ENCODE measurements around the gene CNTNAP5. TPM values are rescaled to one million over a fixed set of nuclear protein-coding genes. Genes with fewer than 3 reads are reported as not detected.

Gene CNTNAP5
- total RNA-seq, 2 donors from 2014 or later, result not detected

DNA sequence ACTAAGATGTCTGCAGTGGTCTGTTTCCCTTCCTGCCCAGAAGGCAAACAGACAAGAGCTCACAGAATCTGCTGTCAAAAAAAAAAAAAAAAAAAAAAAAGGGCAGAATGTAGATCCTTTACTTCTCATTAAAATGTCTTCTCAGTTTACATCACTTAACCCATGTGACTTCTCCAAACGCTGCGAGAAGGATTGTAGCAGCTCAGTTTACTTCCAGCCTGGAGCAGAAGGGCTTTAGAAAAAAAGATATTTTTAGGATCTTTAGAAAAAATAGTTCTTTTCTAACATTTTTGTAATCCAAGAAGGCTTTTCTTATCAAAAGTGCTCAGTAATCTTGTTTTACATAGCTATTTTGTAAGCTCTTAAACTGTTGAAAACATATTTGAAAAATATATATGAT is 425.4 kb downstream of the CNTNAP5 start:
- Histone ChIP-seq H3K4me3 (no peak overlapping the region), H3K9me3 (no peaks in the 10 kb centered on the region), H3K4me1 (ENCODE audit: control insufficient read depth in 1 of 2, low read depth in 2 of 2) (no peaks in the 10 kb centered on the region), H3K27ac (no peak overlapping the region), H3K36me3 (no peaks in the 10 kb centered on the region), H3K27me3 (replicated peaks; ENCODE audit: insufficient read depth) (no peaks in the 10 kb centered on the region)
- DNase-seq (ENCODE audit: low spot score) (no peak), ATAC-seq (ENCODE audit: insufficient number of reproducible peaks, low FRiP score, low read depth) (no peak)
- TF ChIP-seq, protein P1, sequence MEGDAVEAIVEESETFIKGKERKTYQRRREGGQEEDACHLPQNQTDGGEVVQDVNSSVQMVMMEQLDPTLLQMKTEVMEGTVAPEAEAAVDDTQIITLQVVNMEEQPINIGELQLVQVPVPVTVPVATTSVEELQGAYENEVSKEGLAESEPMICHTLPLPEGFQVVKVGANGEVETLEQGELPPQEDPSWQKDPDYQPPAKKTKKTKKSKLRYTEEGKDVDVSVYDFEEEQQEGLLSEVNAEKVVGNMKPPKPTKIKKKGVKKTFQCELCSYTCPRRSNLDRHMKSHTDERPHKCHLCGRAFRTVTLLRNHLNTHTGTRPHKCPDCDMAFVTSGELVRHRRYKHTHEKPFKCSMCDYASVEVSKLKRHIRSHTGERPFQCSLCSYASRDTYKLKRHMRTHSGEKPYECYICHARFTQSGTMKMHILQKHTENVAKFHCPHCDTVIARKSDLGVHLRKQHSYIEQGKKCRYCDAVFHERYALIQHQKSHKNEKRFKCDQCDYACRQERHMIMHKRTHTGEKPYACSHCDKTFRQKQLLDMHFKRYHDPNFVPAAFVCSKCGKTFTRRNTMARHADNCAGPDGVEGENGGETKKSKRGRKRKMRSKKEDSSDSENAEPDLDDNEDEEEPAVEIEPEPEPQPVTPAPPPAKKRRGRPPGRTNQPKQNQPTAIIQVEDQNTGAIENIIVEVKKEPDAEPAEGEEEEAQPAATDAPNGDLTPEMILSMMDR (IDR thresholded peaks at IDR 0.05), result no peak

DNA sequence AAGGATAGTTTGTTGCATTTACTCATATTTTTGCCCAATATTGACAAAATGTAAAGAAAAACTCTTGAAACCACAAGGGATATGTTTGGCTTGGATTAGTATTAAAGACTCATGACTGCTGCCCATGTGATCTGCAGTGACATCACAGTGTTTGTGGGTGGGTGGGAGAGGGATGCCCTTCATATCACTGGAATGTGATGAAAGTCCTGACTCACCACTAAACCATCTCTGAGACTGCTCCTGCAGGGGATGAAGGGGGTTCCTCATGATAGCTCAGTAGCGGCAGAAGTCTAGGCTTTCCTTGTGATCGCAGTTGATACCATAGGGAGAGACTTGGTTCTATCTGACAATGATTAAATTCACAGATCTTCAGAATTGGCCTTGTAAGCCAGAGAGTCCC is 451.2 kb downstream of the CNTNAP5 start:
- no peak overlapping the region for H3K4me3 ChIP-seq
- TF ChIP-seq, protein P1 (IDR thresholded peaks at IDR 0.05), result no peak
- no peak for DNase-seq (ENCODE audit: low spot score)
- H3K27me3 ChIP-seq (replicated peaks; ENCODE audit: insufficient read depth), result no peaks in the 10 kb centered on the region
- no peaks in the 10 kb centered on the region for H3K4me1 ChIP-seq (ENCODE audit: control insufficient read depth in 1 of 2, low read depth in 2 of 2)
- H3K36me3 ChIP-seq, result no peaks in the 10 kb centered on the region
- no peaks in the 10 kb centered on the region for H3K9me3 ChIP-seq
- no peak overlapping the region for H3K27ac ChIP-seq
- no peak for ATAC-seq (ENCODE audit: insufficient number of reproducible peaks, low FRiP score, low read depth)

DNA sequence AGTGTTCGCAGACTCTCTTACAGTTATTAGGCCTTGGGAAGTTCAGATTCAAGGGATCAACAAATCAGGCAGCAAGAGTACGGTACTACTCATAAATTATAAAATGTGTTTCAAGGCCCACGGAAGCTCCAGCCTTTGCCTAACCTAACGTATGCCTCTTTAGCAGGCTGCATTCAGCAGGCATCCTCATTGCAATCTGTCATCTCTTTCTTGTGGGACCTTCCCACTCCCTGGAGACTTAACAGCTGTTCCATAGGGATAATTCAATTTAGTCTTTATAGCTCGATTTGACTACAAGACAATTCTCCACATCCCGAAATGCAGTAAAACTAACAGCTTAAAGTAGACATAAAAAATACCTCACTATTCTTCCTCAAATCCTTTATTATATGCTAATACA is 453.7 kb downstream of the CNTNAP5 start:
- no peaks in the 10 kb centered on the region for H3K27me3 ChIP-seq (replicated peaks; ENCODE audit: insufficient read depth)

GRCh38 chr2:124480958-124481357 is 455.9 kb downstream of the CNTNAP5 start:
- H3K27me3 ChIP-seq (replicated peaks; ENCODE audit: insufficient read depth), result no peaks in the 10 kb centered on the region
- H3K36me3 ChIP-seq, result no peaks in the 10 kb centered on the region
- TF ChIP-seq, protein P1 (IDR thresholded peaks at IDR 0.05), result no peak
- H3K27ac ChIP-seq, result no peak overlapping the region
- ATAC-seq (ENCODE audit: insufficient number of reproducible peaks, low FRiP score, low read depth) (no peak), DNase-seq (ENCODE audit: low spot score) (no peak)
- no peaks in the 10 kb centered on the region for H3K4me1 ChIP-seq (ENCODE audit: control insufficient read depth in 1 of 2, low read depth in 2 of 2)
- H3K9me3 ChIP-seq, result no peaks in the 10 kb centered on the region
- no peak overlapping the region for H3K4me3 ChIP-seq

More for the DNA sequence above, 453.7 kb downstream of the CNTNAP5 start:
- Histone ChIP-seq H3K9me3 (no peaks in the 10 kb centered on the region), H3K27ac (no peak overlapping the region), H3K36me3 (no peaks in the 10 kb centered on the region), H3K4me3 (no peak overlapping the region), H3K4me1 (ENCODE audit: control insufficient read depth in 1 of 2, low read depth in 2 of 2) (no peaks in the 10 kb centered on the region)
- TF ChIP-seq, protein P1 (IDR thresholded peaks at IDR 0.05), result no peak
- no peak for ATAC-seq (ENCODE audit: insufficient number of reproducible peaks, low FRiP score, low read depth)
- no peak for DNase-seq (ENCODE audit: low spot score)

DNA sequence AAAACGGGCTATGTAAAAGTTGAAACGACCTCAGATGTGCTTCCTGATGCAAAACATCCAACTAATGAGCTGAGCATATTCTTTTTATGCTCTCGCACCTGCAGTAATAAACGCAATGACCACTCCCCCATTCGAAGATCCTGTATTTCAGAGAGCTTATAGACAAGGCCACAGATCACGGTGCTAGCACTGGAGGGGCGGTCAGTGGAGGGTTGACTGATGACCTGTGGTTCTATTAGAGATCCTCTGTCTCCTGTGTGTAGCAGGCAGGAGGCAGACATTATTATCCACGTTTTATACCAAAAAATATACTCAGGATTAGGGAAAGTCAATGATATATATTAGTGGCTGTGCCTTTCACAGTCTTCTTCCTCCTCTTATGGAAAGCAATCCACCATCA is 457.0 kb downstream of the CNTNAP5 start:
- no peak for DNase-seq (ENCODE audit: low spot score)
- H3K36me3 ChIP-seq, result no peaks in the 10 kb centered on the region
- no peak overlapping the region for H3K27ac ChIP-seq
- no peaks in the 10 kb centered on the region for H3K27me3 ChIP-seq (replicated peaks; ENCODE audit: insufficient read depth)
- TF ChIP-seq, protein P1 (IDR thresholded peaks at IDR 0.05), result no peak
- H3K9me3 ChIP-seq, result no peaks in the 10 kb centered on the region
- no peak overlapping the region for H3K4me3 ChIP-seq
- no peaks in the 10 kb centered on the region for H3K4me1 ChIP-seq (ENCODE audit: control insufficient read depth in 1 of 2, low read depth in 2 of 2)
- no peak for ATAC-seq (ENCODE audit: insufficient number of reproducible peaks, low FRiP score, low read depth)
